G401 (cell line): ENCODE data around the gene PER2. TPM values are rescaled to one million over a fixed set of nuclear protein-coding genes. Genes with fewer than 3 reads are reported as not detected.
A peak's percentile ranks its signal among the peaks of the same experiment; 100 is the strongest.
"Not testable (repeated sequence)": the region's sequence is repeated elsewhere in the genome, so short reads cannot be mapped to it uniquely, and the experiment has no call there.

Experiments used
- DNase-seq: peaks from one replicate; pipeline ENCODE4 v3.0.0-alpha.2; 2015; ENCODE audit warnings: low spot score
- in situ Hi-C: cut with HindIII; loops from 2 replicates; pipeline ENCODE4 v1.10.0; 2016; ENCODE audit warnings: low sequenced_read_pairs, mixed read lengths
- total RNA-seq: library from RNA; depleted of rRNA; stranded (reverse); fragments of >200 nt; shearing (Covaris generic); gene quantifications from 2 replicates; pipeline ENCODE4 v1.2.3, GENCODE V29; 2014

PER2 gene
- total RNA-seq, 1 experiment from 2014 or later: 4.3 TPM

- in situ Hi-C loops, DNase-seq: not testable (repeated sequence)
These were observed 15.0 kb downstream of the PER2 start for GRCh38 chr2:238273433-238273832.

DNA sequence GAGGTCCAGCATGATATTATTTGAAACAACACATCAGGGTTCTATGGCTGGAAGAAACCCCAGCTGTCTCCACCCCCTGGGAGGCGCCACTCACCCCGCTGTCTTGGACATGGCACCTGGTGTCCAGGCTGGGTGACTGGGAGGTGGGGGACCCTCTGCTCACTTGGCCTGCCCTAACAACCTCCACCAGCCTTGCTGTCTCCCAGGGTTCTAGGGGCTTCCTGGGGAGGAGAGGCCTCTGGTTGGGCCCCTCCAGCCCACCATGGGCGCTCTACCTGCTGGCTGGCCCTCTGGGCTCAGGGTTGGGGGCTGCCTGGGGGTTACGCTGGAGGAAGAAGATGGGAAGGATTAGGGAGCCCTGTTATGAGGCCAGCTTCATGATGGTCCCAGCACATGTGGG lies 16.3 kb downstream of the PER2 start:
- no peak for DNase-seq
- in situ Hi-C loops: no loop called here

GRCh38 chr2:238271686-238272085 lies 16.7 kb downstream of the PER2 start:
- in situ Hi-C loops: not testable (repeated sequence)

GRCh38 chr2:238271061-238271554 lies 17.3 kb downstream of the PER2 start:
- no peak for DNase-seq
- in situ Hi-C loops: no loop called here

More at GRCh38 chr2:238271686-238272085, 16.7 kb downstream of the PER2 start:
- not testable (repeated sequence) for DNase-seq

- in situ Hi-C loops: no loop called here
- DNase-seq: no peak
These were observed 17.8 kb downstream of the PER2 start for GRCh38 chr2:238270606-238271005.

- no peak for DNase-seq
- in situ Hi-C loops: no loop called here
These were observed 18.7 kb downstream of the PER2 start for GRCh38 chr2:238269741-238270140.

- in situ Hi-C loops: no loop called here
- DNase-seq: no peak
These were observed 20.3 kb downstream of the PER2 start for GRCh38 chr2:238267884-238268680.

- no peak for DNase-seq
- in situ Hi-C loops: no loop called here
These were observed 21.1 kb downstream of the PER2 start for GRCh38 chr2:238267341-238267710.

GRCh38 chr2:238265605-238266004 lies 22.8 kb downstream of the PER2 start:
- DNase-seq: no peak
- in situ Hi-C loops: no loop called here

GRCh38 chr2:238264072-238264460 lies 24.3 kb downstream of the PER2 start:
- in situ Hi-C loops: no loop called here
- no peak for DNase-seq

GRCh38 chr2:238263204-238264071 lies 25.0 kb downstream of the PER2 start:
- DNase-seq: peak; percentile 92
- in situ Hi-C loops: no loop called here

- in situ Hi-C loops: no loop called here
These were observed 25.8 kb downstream of the PER2 start for GRCh38 chr2:238262496-238263122.

DNA sequence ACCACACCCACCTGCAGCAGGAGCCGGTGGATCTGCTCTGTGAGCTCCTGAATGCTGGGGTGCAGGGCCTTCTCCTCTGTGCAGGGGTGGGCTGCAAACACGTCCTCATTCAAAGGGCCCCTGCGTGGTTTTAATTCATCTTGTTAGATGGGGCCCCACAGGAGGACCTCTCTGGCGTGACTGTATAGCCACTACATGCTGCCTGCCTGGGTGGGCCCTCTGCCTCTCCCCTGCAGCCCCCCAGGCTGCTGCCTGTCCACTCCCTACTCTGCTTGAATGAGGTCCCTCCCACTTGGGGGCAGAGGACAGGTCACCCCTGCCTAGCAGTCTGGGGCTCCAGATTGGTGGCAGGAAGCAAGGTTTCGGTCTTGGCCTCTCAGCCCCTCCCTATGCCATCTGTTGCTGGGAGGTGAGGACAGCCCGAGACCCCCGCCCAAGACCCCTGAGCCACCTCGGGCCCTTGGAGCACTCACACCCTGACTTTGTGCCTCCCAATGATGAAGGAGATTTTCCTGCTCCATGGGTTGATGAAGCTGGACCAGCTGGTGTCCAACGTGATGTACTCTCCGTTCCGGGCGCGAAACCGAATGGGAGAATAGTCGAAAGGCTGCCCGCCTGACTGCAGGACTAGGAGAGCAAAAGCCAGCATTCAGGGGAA lies 26.6 kb downstream of the PER2 start:
- in situ Hi-C loops: no loop called here
- DNase-seq: no peak

More at GRCh38 chr2:238262496-238263122, 25.8 kb downstream of the PER2 start:
- no peak for DNase-seq

GRCh38 chr2:238260883-238261282 lies 27.5 kb downstream of the PER2 start:
- DNase-seq: no peak
- in situ Hi-C loops: no loop called here

- in situ Hi-C loops: no loop called here
These were observed 29.1 kb downstream of the PER2 start for GRCh38 chr2:238259061-238260020.

GRCh38 chr2:238257786-238258700 lies 30.4 kb downstream of the PER2 start:
- in situ Hi-C loops: no loop called here
- DNase-seq: no peak

More at GRCh38 chr2:238259061-238260020, 29.1 kb downstream of the PER2 start:
- DNase-seq: no peak

DNA sequence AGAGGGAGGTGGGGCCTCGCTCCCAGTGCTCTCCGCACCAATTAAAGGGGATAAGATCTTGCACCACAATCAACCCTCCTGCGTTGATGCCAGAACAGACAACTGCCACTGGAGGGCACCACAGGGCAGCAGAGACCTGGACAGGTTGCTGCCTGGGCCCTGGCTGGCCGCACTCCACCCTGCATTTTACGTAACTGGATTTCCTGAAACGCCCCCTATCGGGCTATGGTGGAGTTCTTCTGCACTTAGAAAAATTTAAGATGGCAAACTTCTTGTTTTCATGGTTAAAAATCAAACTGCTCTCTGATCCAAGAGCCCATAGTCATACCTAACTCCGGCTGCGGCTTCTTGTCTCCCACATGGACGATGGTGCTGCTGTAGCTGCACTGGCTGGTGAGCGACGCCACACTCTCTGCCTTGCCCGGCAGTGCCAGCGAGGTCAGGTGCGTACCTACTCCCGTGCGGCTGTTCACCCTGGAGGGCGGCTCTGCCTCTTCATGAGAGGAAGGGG lies 31.8 kb downstream of the PER2 start:
- in situ Hi-C loops: no loop called here
- DNase-seq: peak; percentile 87
